H1 (cell line): Measurements from ENCODE around the gene IFT122. TPM values are rescaled to one million over a fixed set of nuclear protein-coding genes. Genes with fewer than 3 reads are reported as not detected.
A peak's percentile ranks its signal among the peaks of the same experiment; 100 is the strongest.

ENCODE experiments used
- CTCF ChIA-PET: fragments of 300-600 bp; sonication (Branson Sonifier 250); formaldehyde crosslinking; loops from one replicate; lab custom pipeline; 2021; ENCODE audit not compliant: partially characterized antibody; lab: Charles Lee
- POLR2A ChIA-PET: fragments of 300-600 bp; sonication (Branson Sonifier 250); formaldehyde crosslinking; loops from one replicate; lab custom pipeline; 2021; ENCODE audit warnings: inconsistent platforms; ENCODE audit not compliant: partially characterized antibody; lab: Charles Lee
- DNase-seq, 2 experiments: peaks; one replicate each; pipeline versions ENCODE4 v3.0.0 to v3.0.0-alpha.2; 2010 to 2022; ENCODE audit warnings: low spot score in 2 of 2, low read depth in 1 of 2, mixed read lengths in 1 of 2
- FAIRE-seq: peaks from 2 replicates; lab custom pipeline; 2011; peaks lifted over from hg19 to GRCh38; lab: Jason Lieb, UNC
- H2AFZ ChIP-seq: 2 replicates; pipeline ENCODE4 v1.8.1; 2012; ENCODE audit warnings: low read length, inconsistent platforms
- H2AK5ac ChIP-seq: 2 replicates; pipeline ENCODE4 v1.6.1; 2013; ENCODE audit warnings: low read depth, low read length
- H2BK120ac ChIP-seq: replicated peaks from 2 replicates; pipeline ENCODE3; 2013; ENCODE audit warnings: low read depth, low read length, inconsistent platforms
- H2BK12ac ChIP-seq: 2 replicates; pipeline ENCODE4 v1.6.1; 2013; ENCODE audit warnings: low read depth, low read length
- H2BK15ac ChIP-seq: 2 replicates; pipeline ENCODE4 v1.6.1; 2013; ENCODE audit warnings: low read length
- H2BK20ac ChIP-seq: 2 replicates; pipeline ENCODE4 v1.6.1; 2013; ENCODE audit warnings: low read length
- H2BK5ac ChIP-seq: 2 replicates; pipeline ENCODE4 v1.6.1; 2013; ENCODE audit warnings: low read depth, low read length
- H3K14ac ChIP-seq: 2 replicates; pipeline ENCODE4 v1.6.1; 2013; ENCODE audit warnings: inconsistent platforms; ENCODE audit not compliant: insufficient read length
- H3K18ac ChIP-seq: 2 replicates; pipeline ENCODE4 v1.6.1; 2013; ENCODE audit warnings: low read length; ENCODE audit errors: extremely low read depth
- H3K23ac ChIP-seq: 2 replicates; pipeline ENCODE4 v1.6.1; 2013; ENCODE audit warnings: inconsistent platforms; ENCODE audit not compliant: insufficient read length
- H3K23me2 ChIP-seq: 2 replicates; pipeline ENCODE4 v1.6.1; 2013; ENCODE audit warnings: low read depth, low read length
- H3K27ac ChIP-seq: 2 replicates; pipeline ENCODE4 v1.6.1; 2011; ENCODE audit warnings: low read depth, low read length, inconsistent platforms
- H3K27me3 ChIP-seq, 4 experiments: replicated peaks in 1 of 4; 1 replicate in 1 of 4; 2 replicates in 3 of 4; pipeline versions ENCODE4 v1.6.1 to v1.8.1; 2011 to 2013; ENCODE audit warnings: low read length in 3 of 4, mild to moderate bottlenecking in 3 of 4, inconsistent platforms in 2 of 4, mixed read lengths in 2 of 4, moderate library complexity in 1 of 4; ENCODE audit not compliant: control insufficient read depth in 3 of 4, insufficient read depth in 3 of 4; ENCODE audit errors: extremely low read depth in 1 of 4
- H3K36me3 ChIP-seq, 4 experiments: 2 replicates each; pipeline versions ENCODE4 v1.6.1 to v1.8.1; 2011 to 2013; ENCODE audit warnings: mild to moderate bottlenecking in 4 of 4, low read length in 3 of 4, moderate library complexity in 2 of 4, control low read depth in 1 of 4, inconsistent platforms in 1 of 4; ENCODE audit not compliant: insufficient read depth in 4 of 4, control insufficient read depth in 2 of 4
- H3K4ac ChIP-seq: replicated peaks from 2 replicates; pipeline ENCODE3; 2013; ENCODE audit warnings: low read length, low read depth, mixed read lengths, inconsistent platforms; ENCODE audit not compliant: insufficient read length
- H3K4me1 ChIP-seq, 4 experiments: replicated peaks in 1 of 4; 1 replicate in 1 of 4; 2 replicates in 3 of 4; pipeline versions ENCODE4 v1.6.1 to v1.8.1; 2011 to 2013; ENCODE audit warnings: low read length in 3 of 4, inconsistent platforms in 2 of 4, mixed read lengths in 1 of 4; ENCODE audit not compliant: insufficient read depth in 4 of 4, control insufficient read depth in 3 of 4
- H3K4me2 ChIP-seq, 2 experiments: 2 replicates each; pipeline versions ENCODE4 v1.6.1 to v1.8.1; 2011 to 2013; ENCODE audit warnings: low read depth in 2 of 2, low read length in 2 of 2, control low read depth in 1 of 2, inconsistent platforms in 1 of 2, mild to moderate bottlenecking in 1 of 2; ENCODE audit not compliant: insufficient read depth in 1 of 2
- H3K4me3 ChIP-seq, 4 experiments: fragments of 200-600, 300-600 bp in 1 of 4; sonication (generic), shearing (Covaris generic), sonication (Bioruptor Twin) in 1 of 4; 2 replicates each; pipeline versions ENCODE4 v1.5.1 to v1.8.1; 2011 to 2016; ENCODE audit warnings: low read length in 4 of 4, low read depth in 3 of 4, control low read depth in 2 of 4, inconsistent platforms in 2 of 4, mild to moderate bottlenecking in 2 of 4, mixed read lengths in 1 of 4, moderate library complexity in 1 of 4; ENCODE audit not compliant: insufficient read depth in 2 of 4; ENCODE audit errors: extremely low read depth in 1 of 4
- H3K56ac ChIP-seq: replicated peaks from 2 replicates; pipeline ENCODE3; 2013; ENCODE audit warnings: low read depth, mild to moderate bottlenecking, mixed read lengths, low read length, inconsistent platforms; ENCODE audit not compliant: insufficient read length
- H3K79me1 ChIP-seq: 2 replicates; pipeline ENCODE4 v1.6.1; 2013; ENCODE audit warnings: low read depth, low read length, control low read depth
- H3K79me2 ChIP-seq, 2 experiments: 2 replicates each; pipeline versions ENCODE4 v1.6.1 to v1.8.1; 2012 to 2013; ENCODE audit warnings: low read length in 2 of 2, mild to moderate bottlenecking in 2 of 2, inconsistent platforms in 1 of 2; ENCODE audit not compliant: insufficient read depth in 2 of 2, control insufficient read depth in 1 of 2
- H3K9ac ChIP-seq, 4 experiments: replicated peaks in 1 of 4; 1 replicate in 1 of 4; 2 replicates in 3 of 4; pipeline versions ENCODE4 v1.6.1 to v1.8.1; 2011 to 2013; ENCODE audit warnings: low read depth in 3 of 4, low read length in 3 of 4, control low read depth in 2 of 4, mild to moderate bottlenecking in 2 of 4, moderate library complexity in 2 of 4, inconsistent platforms in 1 of 4; ENCODE audit errors: extremely low read depth in 1 of 4
- H3K9me3 ChIP-seq, 2 experiments: 2 replicates each; pipeline versions ENCODE4 v1.6.1 to v1.8.1; 2012 to 2013; ENCODE audit warnings: mild to moderate bottlenecking in 2 of 2, moderate library complexity in 2 of 2, control low read depth in 1 of 2, inconsistent platforms in 1 of 2, low read depth in 1 of 2, low read length in 1 of 2, mixed read lengths in 1 of 2; ENCODE audit not compliant: insufficient read depth in 2 of 2
- H4K20me1 ChIP-seq, 2 experiments: replicated peaks in 1 of 2; 2 replicates each; pipeline versions ENCODE3 to v1.8.1; 2011 to 2013; ENCODE audit warnings: inconsistent platforms in 2 of 2, low read length in 2 of 2, mild to moderate bottlenecking in 1 of 2; ENCODE audit not compliant: insufficient read depth in 2 of 2, control insufficient read depth in 1 of 2
- H4K5ac ChIP-seq: 2 replicates; pipeline ENCODE4 v1.6.1; 2013; ENCODE audit warnings: low read length, low read depth, mixed read lengths, inconsistent platforms; ENCODE audit not compliant: insufficient read length
- H4K8ac ChIP-seq: 2 replicates; pipeline ENCODE4 v1.8.0; 2013; ENCODE audit warnings: mild to moderate bottlenecking, moderate library complexity, low read length, inconsistent platforms; ENCODE audit not compliant: insufficient read depth; ENCODE audit errors: extremely low read depth
- H4K91ac ChIP-seq: replicated peaks from 2 replicates; pipeline ENCODE3; 2013; ENCODE audit warnings: low read length, mixed read lengths, inconsistent platforms; ENCODE audit not compliant: insufficient read length
- CBX5 ChIP-seq: fragments of 300-800, 300-1000 bp; sonication (generic); IDR thresholded peaks from 2 replicates; pipeline ENCODE4 v1.7.1; 2016; ENCODE audit warnings: antibody characterized with exemption, low read length, low read depth
- CHD1 ChIP-seq: IDR thresholded peaks from 2 replicates; pipeline ENCODE4 v1.6.1; 2012; ENCODE audit warnings: low read depth, low read length, improper control_type of control experiment
- CHD2 ChIP-seq: IDR thresholded peaks from 2 replicates; pipeline ENCODE4 v1.6.1; 2012; ENCODE audit warnings: low read length, improper control_type of control experiment
- GABPA ChIP-seq: IDR thresholded peaks from 2 replicates; pipeline ENCODE4 v1.6.1; 2011; ENCODE audit warnings: mild to moderate bottlenecking, low read length, moderate library complexity, borderline replicate concordance; ENCODE audit not compliant: insufficient read depth
- HDAC2 ChIP-seq, 2 experiments: fragments of 300-600 bp in 1 of 2; sonication (generic) in 1 of 2; IDR thresholded peaks; 2 replicates each; pipeline ENCODE4 v1.6.1; 2011 to 2012; ENCODE audit warnings: low read depth in 2 of 2, low read length in 2 of 2, mild to moderate bottlenecking in 2 of 2, moderate library complexity in 2 of 2, borderline replicate concordance in 1 of 2, inconsistent platforms in 1 of 2
- HDAC6 ChIP-seq: IDR thresholded peaks from one replicate; pipeline ENCODE4 v1.7.1; 2012; ENCODE audit warnings: low read depth, mild to moderate bottlenecking, inconsistent platforms, low read length, moderate library complexity
- KDM1A ChIP-seq: fragments of 200-600, 300-600 bp; sonication (generic); IDR thresholded peaks from 2 replicates; pipeline ENCODE4 v1.7.1; 2016; ENCODE audit warnings: mild to moderate bottlenecking, low read length, borderline replicate concordance
- POLR2A ChIP-seq, 2 experiments: IDR thresholded peaks; 1 replicate in 1 of 2; 2 replicates in 1 of 2; pipeline ENCODE4 v1.6.1; 2011; ENCODE audit warnings: low read depth in 2 of 2, low read length in 2 of 2, mild to moderate bottlenecking in 2 of 2; ENCODE audit errors: control extremely low read depth in 1 of 2
- POU5F1 ChIP-seq: IDR thresholded peaks from 2 replicates; pipeline ENCODE4 v1.6.1; 2011; ENCODE audit warnings: low read depth, mild to moderate bottlenecking, low read length, moderate library complexity
- RXRA ChIP-seq: IDR thresholded peaks from 2 replicates; pipeline ENCODE4 v1.6.1; 2011; ENCODE audit warnings: low read depth, mild to moderate bottlenecking, low read length, moderate library complexity; ENCODE audit not compliant: insufficient read depth
- SAP30 ChIP-seq: fragments of 300-600 bp; sonication (generic); IDR thresholded peaks from 2 replicates; pipeline ENCODE4 v1.7.1; 2012; ENCODE audit warnings: low read length, moderate library complexity, mild to moderate bottlenecking, inconsistent platforms; ENCODE audit not compliant: insufficient read depth, insufficient replicate concordance
- WGBS, 2 experiments: shearing (Covaris generic) in 1 of 2; methylation state at CpG; one replicate each; pipeline versions ENCODE4 v1.1.6 to v1.1.7; 2013 to 2015; ENCODE audit warnings: low lambda C conversion rate in 2 of 2, mixed read lengths in 2 of 2, inconsistent platforms in 1 of 2, low coverage in 1 of 2, missing lambda C conversion rate in 1 of 2; ENCODE audit not compliant: insufficient replicate concordance in 2 of 2, insufficient coverage in 1 of 2, insufficient read length in 1 of 2; ENCODE audit errors: extremely low coverage in 1 of 2, missing lambda C conversion rate in 1 of 2; 5-methylcytosine and 5-hydroxymethylcytosine counted together
- polyA plus RNA-seq, 7 experiments: library from polyadenylated mRNA; depleted of rRNA in 3 of 7; stranded (reverse) in 5 of 7; unstranded in 2 of 7; fragments of >200 nt in 5 of 7; fragments of 200-250 nt in 2 of 7; gene quantifications; 1 replicate in 5 of 7; 2 replicates in 1 of 7; 4 replicates in 1 of 7; pipeline versions ENCODE4 v1.2.1 to v1.2.3, GENCODE V29; 2011 to 2013; ENCODE audit warnings: missing spikeins in 2 of 7, mixed read lengths in 2 of 7
- total RNA-seq: library from RNA; stranded (reverse); fragmentation: NEBNext Ultra II Directional; extraction: Animal tissue kit (Norgen Biotek cat#: 25700); gene quantifications from 2 replicates; pipeline ENCODE4 v1.2.1, GENCODE V29; 2021
- TF ChIP-seq, protein P1 (sequence below): IDR thresholded peaks from 2 replicates; pipeline ENCODE4 v1.6.1; 2011; ENCODE audit warnings: low read length, improper control_type of control experiment

The IFT122 gene
- total and polyA plus RNA-seq, 2 of the 8 experiments (the other 6 are each of a cell fraction or from before 2014, with no cell fraction given): 23.7 to 25.1 TPM

DNA sequence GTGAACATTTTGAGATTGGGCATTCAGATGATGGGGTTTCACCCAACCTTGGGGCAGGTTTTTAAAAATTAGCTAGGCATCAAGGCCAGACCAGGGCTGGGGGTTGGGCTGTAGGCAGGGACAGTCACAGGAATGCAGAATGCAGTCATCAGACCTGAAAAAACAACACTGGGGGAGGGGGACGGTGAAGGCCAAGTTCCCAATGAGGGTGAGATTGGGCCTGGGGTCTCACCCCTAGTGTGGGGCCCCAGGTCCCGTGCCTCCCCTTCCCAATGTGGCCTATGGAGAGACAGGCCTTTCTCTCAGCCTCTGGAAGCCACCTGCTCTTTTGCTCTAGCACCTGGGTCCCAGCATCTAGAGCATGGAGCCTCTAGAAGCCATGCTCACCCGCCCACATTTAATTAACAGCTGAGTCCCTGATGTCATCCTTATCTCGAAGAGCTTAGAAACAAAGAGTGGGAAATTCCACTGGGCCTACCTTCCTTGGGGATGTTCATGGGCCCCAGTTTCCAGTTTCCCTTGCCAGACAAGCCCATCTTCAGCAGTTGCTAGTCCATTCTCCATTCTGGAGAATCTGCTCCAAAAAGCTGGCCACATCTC is 94.5 kb downstream of the IFT122 start:
- no peak for FAIRE-seq
- TF ChIP-seq GABPA (no peak), RXRA (no peak), POU5F1 (no peak), POLR2A (IDR thresholded peaks at IDR 0.05; ENCODE audit: control extremely low read depth in 1 of 2, low read depth in 2 of 2, low read length in 2 of 2) (no peak), CBX5 (no peak), CHD2 (no peak), HDAC6 (no peak), KDM1A (no peak), HDAC2 (IDR thresholded peaks at IDR 0.05; ENCODE audit: borderline replicate concordance in 1 of 2, low read depth in 2 of 2, low read length in 2 of 2) (no peak), SAP30 (no peak), CHD1 (no peak)
- TF ChIP-seq, protein P1, sequence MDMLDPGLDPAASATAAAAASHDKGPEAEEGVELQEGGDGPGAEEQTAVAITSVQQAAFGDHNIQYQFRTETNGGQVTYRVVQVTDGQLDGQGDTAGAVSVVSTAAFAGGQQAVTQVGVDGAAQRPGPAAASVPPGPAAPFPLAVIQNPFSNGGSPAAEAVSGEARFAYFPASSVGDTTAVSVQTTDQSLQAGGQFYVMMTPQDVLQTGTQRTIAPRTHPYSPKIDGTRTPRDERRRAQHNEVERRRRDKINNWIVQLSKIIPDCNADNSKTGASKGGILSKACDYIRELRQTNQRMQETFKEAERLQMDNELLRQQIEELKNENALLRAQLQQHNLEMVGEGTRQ: no peak

More for the DNA sequence above, 94.5 kb downstream of the IFT122 start:
- no peak overlapping the region for H2BK5ac ChIP-seq
- no peak overlapping the region for H4K5ac ChIP-seq
- no peak overlapping the region for H3K9ac ChIP-seq
- POLR2A ChIA-PET: interaction anchor here (0.7 to 1.9 kb wide), 3 partner anchors 12 to 92 kb away, joined by 3 to 7 read pairs (median 5); no protein-coding TSS in a partner anchor
- peak overlapping the region; percentile 6 for H2BK120ac ChIP-seq
- H2AFZ ChIP-seq: no peak overlapping the region
- H3K4me3 ChIP-seq: no peak overlapping the region
- H3K36me3 ChIP-seq: no peaks in the 10 kb centered on the region
- no peak for DNase-seq
- H3K4me2 ChIP-seq: no peak overlapping the region
- H2BK12ac ChIP-seq: no peak overlapping the region
- H3K23ac ChIP-seq: no peak overlapping the region
- no peaks in the 10 kb centered on the region for H4K20me1 ChIP-seq
- peaks cover 2% of the 10 kb centered on the region; the same call in 1 of the 2 replicates for H3K23me2 ChIP-seq
- no peaks in the 10 kb centered on the region for H3K79me2 ChIP-seq
- H4K8ac ChIP-seq: no peak overlapping the region
- H4K91ac ChIP-seq: no peak overlapping the region
- no peaks in the 10 kb centered on the region for H3K27me3 ChIP-seq
- no peak overlapping the region for H3K4ac ChIP-seq
- H3K18ac ChIP-seq: no peak overlapping the region
- H2BK15ac ChIP-seq: peak overlapping the region; percentile 31; the same call in 1 of the 2 replicates
- H3K79me1 ChIP-seq: no peaks in the 10 kb centered on the region
- 85% methylated on average over 4 of the region's 4 CpGs; no CpG with 5 or more reads in 1 of the 2 experiments for WGBS, 2 experiments
- H3K4me1 ChIP-seq: peaks cover 6 to 18% (median 11%) of the 10 kb centered on the region in 4 experiments
- H2AK5ac ChIP-seq: no peak overlapping the region
- H3K27ac ChIP-seq: no peak overlapping the region
- CTCF ChIA-PET: interaction anchor here (1.0 to 2.4 kb wide), 8 partner anchors 9 to 190 kb away, joined by 3 to 7 read pairs (median 4); no protein-coding TSS in a partner anchor
- H2BK20ac ChIP-seq: no peak overlapping the region
- no peak overlapping the region for H3K14ac ChIP-seq
- H3K9me3 ChIP-seq: no peaks in the 10 kb centered on the region
- no peak overlapping the region for H3K56ac ChIP-seq
